GM12874 (cell line): Measurements from ENCODE around the gene GNPAT.

Experiments
- TF ChIP-seq, protein P1 (sequence below): IDR thresholded peaks from 2 replicates; pipeline ENCODE4 v1.5.1; 2011; ENCODE audit warnings: low read depth, mild to moderate bottlenecking, control low read depth, low read length, moderate library complexity; ENCODE audit not compliant: insufficient read depth

Gene GNPAT

DNA sequence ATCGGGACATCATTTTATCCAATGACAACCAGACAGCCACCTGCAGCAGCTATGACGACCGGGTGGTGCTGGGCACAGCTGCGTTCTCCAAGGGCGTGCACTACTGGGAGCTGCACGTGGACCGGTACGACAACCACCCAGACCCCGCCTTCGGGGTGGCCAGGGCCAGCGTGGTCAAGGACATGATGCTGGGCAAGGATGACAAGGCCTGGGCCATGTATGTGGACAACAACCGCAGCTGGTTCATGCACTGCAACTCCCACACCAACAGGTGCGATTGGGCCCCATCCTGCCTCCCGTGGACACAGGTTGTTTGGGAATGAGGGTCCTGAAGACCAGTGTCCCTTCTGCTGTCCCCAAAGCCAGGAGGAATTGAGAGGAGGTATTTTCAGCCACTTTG lies 32.0 kb upstream of the GNPAT start:
- TF ChIP-seq, protein P1, sequence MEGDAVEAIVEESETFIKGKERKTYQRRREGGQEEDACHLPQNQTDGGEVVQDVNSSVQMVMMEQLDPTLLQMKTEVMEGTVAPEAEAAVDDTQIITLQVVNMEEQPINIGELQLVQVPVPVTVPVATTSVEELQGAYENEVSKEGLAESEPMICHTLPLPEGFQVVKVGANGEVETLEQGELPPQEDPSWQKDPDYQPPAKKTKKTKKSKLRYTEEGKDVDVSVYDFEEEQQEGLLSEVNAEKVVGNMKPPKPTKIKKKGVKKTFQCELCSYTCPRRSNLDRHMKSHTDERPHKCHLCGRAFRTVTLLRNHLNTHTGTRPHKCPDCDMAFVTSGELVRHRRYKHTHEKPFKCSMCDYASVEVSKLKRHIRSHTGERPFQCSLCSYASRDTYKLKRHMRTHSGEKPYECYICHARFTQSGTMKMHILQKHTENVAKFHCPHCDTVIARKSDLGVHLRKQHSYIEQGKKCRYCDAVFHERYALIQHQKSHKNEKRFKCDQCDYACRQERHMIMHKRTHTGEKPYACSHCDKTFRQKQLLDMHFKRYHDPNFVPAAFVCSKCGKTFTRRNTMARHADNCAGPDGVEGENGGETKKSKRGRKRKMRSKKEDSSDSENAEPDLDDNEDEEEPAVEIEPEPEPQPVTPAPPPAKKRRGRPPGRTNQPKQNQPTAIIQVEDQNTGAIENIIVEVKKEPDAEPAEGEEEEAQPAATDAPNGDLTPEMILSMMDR = no peak

DNA sequence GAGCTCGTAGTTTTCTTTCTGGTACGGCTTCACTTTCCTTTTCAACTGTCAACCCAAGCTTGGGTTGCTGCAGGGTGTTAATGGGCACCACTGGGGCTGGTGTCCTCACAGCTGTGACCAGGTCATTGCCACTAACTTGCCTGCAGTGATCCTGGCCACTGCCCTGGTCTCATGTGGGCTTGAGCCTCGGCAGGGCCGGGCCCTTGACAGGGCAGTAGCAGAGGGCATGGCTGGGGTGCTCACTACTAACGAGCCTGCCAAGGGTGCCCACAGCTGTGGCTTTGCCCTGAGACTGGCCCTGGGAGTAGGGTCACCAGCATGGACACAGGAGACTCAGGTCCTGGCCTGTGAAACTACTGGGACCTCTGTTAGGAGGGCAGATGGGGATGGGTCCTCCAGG lies 31.5 kb upstream of the GNPAT start:
- TF ChIP-seq, protein P1 = no peak

DNA sequence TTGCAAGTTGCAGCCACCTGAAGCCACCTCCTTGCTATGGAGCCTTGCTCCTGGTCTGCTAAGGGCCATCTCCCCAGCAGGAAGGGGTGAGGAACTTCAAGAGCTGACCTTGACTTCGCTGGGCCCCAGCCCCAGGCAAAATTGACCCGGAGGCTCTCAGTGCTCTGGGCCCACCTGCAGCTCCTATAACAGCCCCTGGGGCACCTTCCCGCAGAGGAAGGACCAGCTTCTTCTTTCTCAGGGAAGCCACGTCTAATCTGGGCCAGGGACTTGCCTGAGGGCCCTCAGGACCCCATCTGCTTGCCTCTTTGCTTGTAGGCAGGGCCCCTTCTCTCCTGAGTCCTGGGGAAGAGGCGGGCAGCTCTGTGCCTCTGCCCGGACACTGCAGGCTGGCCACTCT lies 30.9 kb upstream of the GNPAT start:
- TF ChIP-seq, protein P1 = no peak

DNA sequence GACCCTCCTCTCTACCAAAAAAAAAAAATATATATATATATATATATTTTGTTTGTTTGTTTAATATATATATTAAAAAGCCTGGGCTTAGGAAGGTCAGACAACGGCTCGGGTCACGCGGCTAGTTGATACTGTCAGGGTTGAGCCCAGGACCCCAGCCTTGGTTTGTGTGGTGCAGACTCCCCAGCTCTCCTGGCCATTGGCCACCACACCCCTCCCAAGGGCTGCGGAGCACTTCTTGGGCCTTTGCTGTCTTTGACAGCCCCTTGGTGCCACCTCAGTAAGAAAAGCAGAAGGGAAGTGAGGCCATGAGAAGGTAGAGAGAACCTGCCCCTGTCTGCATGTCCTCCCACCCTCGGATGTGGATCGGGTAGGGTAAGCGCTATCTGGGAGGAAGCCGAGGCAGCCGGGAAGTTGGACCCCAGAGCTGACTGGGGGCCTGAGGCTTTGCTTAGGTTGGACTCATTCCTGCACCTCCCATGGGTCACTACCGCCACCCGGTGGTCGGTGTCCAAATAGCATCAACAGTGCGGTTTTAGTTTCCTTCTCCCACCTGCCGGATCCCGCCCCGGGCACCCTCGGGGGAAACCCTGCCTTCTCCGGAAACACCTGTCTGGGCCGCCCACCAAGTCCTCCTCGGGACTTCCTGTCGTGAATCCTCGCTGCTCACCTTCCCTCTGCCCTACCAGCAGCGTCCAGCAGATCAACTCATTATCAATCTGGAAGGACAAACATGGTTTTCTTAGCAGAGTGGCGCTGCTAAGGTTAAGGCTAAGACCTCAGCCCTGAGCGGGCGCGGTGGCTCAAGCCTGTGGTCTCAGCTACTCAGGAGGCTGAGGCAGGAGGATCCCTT lies 29.8 kb upstream of the GNPAT start:
- TF ChIP-seq, protein P1 = peak; percentile 92

DNA sequence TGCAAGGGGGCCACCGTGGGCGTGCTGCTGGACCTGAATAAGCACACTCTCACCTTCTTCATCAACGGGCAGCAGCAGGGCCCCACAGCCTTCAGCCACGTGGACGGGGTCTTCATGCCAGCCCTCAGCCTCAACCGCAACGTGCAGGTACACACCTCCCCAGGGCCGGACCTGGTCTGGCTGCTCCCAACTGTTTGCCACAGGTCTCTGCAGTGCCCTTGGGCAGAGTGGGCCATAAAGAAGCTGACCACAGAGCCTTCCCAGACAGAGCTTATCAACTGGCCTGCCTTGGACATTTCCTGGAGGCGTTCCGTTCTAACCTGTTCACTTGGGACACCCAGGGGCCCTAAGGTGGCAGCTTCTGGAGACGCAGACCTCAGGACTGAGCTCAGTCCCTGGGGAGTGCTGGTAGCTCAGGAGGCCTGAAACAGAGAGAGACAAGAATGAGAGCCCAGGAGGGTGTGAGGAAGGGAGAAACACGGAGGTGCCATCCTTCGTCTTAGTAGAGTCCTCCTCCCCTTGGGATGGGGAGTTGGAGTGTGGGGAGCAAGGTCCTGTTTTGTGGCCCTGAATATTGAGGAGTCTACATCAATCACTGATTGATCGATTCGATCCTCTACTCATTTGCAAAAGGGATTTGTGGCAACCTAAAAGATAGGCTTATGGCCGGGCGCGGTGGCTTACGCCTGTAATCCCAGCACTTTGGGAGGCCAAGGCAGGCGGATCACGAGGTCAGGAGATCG lies 27.0 kb upstream of the GNPAT start:
- TF ChIP-seq, protein P1 = no peak

DNA sequence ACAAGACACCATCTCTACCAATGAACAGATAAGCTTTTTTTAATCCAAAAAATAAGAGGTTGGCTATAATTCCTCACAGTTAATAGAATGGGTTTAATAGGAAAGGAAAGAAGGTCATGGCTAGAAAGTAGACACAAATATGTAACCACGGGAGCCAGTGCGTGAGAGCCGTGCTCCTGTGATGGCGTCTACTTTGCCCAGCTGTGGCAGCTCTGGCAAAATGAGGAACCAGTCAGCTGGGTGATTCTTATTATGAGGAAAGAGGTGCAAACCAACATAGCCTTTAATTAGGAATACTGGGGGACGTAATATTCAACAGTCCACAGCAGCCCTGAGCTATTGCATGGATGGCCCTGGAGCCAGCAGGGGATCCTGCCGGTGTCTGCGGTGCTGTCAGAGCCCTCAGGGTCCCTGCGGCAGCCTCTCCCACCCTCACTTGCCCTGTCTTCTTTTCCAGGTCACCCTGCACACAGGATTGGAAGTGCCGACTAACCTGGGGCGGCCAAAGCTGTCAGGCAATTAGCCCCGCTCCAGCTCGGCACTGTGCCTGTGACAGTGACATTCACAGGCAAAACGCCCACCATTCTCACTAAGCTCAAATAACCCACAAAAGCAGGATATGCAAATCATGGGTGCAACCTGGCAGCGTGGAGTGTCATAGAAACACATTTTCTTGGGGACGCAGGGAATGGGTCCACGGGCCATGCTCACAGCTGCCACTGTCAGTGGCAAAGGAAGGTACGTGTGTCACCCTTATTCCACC lies 25.9 kb upstream of the GNPAT start:
- TF ChIP-seq, protein P1 = no peak
